G401.6 (cell line): ENCODE data around the gene ZNF536.
A peak's percentile ranks its signal among the peaks of the same experiment; 100 is the strongest.

Experiments used
- FAIRE-seq: peaks from 2 replicates; lab custom pipeline; 2012; peaks lifted over from hg19 to GRCh38; lab: Jason Lieb, UNC

ZNF536 gene

DNA sequence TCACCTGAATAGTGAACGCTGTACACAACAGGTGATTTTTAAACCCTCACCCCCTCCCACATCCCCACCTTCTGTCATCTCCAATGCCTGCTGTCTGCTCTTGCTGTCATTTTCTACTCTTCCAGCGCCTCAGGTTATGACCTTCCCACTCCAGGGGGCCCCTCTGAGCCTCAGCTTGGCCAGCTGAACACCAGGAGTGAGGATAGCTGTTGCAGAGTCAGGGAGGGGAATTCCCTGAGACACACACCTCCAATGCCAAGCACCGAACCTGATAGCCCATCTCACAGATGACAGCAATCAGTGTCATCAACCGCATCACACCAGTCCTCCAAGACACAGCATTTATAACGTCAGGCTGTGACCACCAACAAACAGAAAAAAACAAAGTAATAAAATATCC, 193.5 kb downstream of the ZNF536 start:
- no peak for FAIRE-seq

DNA sequence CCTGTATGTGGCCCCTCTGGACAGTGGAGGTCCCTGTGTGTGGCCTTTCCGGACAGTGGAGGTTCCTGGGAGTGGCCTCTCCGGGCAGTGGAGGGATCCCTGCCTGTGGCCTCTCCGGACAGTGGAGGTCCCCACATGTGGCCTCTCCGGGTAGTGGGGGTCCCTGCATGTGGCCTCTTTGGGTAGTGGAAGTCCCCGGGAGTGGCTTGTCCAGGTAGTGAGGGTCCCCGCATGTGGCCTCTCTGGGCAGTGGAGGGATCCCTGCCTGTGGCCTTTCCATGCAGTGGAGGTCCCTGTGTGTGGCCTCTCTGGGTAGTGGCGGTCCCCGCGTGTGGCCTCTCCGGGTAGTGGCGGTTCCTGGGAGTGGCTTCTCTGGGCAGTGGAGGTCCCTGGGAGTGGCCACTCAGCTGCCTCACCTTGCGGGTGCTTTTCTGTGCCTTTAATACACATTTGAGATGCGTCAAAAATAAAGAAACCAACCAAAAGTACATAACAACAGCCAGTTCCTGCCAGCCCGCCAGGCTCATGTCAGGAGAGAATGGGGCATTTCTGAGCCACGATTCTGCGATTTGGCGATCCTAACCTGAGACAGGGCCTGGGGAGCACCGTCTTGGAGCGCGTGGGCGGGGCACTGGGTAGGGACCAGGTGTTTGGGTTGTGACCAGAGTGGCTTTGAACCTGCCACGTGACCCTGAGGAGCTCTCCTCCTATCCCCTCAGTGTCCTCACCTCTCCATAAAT, 194.7 kb downstream of the ZNF536 start:
- FAIRE-seq = no peak

DNA sequence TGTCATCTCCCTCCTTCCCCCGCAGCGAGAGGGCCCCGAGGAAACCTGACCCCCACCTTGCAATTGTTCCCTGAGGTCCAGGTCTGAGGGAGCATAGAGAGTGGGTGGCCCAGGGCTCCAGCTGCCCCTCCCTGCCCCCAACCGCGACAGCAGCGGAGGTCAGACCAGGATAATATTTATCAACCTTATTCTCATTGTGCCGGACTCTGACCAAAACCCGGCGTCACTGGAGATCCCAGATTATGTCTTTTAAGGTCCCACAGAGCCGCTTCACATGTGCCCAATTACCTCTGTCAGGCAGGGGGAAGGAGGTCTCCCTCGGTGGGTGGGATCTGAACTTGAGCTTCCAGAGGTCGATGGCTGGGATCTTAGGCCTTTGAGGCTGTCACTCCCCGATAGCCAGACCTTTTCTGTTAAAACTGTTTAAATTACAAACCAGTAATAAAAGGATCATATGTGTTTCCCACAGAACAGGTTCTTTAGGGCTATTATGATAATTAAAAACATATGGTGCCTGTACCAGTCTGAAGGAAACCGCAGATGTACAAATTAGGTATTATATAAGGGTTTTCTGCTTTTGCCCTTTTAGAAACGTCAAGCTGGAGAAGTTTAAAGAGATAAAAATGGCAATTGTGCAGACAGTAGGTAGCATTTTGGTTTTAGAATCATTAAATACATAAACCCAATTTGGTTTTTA, 195.5 kb downstream of the ZNF536 start:
- FAIRE-seq = no peak

DNA sequence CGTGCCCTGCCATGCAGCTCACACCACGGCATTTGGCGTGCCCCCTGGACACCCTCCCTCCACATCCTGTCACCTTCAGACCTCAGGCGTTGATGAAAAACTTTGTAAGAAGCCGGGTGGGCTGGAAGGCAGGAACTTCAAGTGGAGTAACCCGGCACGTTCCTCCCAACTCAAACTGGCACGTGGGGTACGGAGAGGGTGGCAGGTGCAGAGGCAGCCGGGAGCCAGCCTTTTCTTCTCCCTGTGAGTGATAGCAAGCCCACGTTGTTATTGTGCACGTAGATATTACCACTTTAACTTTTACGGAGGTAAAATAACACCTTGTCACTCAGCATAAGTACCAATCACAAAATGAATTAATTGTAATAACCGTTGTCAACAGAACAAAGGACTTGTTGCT, 198.0 kb downstream of the ZNF536 start:
- no peak for FAIRE-seq

DNA sequence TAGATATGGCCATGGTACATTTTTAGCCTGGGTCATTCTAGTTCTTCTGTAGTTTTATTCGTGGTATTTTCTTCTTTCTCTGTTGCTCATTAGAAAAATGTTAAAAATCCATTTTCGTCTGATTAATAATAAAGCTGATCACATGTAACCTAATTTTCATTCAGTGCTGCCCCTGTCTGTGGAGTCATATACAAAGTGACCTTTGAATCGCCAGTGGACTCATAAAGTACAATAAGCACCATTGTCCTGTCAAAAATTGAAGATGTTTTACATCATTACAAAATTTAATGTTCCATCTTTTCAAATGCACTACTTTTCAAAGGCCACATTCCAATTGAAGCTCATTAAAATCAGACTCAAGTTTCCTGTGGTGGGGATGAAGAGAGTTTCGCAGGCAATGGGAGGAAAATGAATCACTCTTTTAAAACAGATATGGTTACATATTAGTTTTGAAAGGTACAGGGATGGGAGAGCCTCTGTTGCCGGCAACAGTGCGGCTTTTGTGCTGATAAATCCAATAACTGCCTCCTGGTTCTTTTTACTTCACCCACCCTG, 205.4 kb downstream of the ZNF536 start:
- FAIRE-seq = no peak

DNA sequence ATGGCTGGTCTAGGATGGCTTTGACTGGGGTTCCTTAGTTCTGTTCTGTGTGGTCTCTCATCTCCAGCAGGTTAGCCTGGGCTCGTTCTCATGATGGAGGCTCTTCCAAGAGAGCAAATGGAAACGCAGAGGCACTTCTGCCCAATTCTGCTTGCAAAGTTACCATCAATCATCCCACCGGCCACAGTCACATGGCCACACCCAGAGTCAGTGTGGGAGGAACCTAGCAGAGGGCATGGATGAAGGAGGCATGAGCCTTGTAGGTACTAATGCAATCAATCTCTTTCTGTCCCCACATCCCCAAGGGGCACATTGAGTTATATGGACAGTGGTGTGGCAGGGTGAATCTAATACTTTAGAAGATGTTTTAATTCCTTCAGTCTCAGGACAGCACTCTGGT, 207.2 kb downstream of the ZNF536 start:
- FAIRE-seq = no peak

DNA sequence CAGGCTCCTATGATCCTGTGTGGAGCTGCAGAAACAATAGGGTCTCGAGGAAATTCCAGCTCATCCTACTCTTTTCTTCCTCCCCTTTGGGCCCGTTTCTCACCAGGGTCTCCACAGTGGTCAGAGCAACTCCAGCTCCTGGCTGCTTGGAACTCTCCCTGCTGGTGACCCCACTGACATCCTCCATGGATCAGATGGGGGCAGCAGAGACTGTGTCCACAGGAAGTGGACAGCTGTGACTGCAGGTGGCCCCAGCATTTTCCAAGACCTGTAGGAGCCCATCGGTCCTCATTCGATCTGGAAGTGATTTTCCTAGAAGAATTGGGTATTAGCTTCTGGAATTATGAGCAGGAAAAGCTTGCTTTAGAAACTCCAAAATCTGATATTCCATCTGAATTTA, 208.5 kb downstream of the ZNF536 start:
- FAIRE-seq = no peak

DNA sequence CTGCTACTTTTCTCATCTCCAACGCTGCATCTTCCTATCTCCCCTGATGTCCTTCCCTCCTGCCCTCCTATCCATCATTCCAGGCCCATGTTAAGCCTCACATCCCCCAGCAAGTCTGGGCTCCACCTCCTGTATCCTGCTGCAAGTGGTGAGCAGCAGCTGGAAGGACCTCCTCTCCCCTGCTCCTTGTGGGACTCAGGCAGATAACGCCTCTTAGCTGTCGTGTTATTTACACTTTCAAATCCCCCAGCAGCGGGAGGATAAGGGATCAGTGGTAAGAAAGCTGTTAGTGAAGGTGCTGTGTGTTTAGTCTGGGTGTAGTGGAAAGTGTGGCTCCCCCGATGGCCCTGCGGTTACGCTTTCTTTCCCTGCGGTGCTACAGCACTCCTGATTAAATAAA, 211.9 kb downstream of the ZNF536 start:
- FAIRE-seq = no peak

DNA sequence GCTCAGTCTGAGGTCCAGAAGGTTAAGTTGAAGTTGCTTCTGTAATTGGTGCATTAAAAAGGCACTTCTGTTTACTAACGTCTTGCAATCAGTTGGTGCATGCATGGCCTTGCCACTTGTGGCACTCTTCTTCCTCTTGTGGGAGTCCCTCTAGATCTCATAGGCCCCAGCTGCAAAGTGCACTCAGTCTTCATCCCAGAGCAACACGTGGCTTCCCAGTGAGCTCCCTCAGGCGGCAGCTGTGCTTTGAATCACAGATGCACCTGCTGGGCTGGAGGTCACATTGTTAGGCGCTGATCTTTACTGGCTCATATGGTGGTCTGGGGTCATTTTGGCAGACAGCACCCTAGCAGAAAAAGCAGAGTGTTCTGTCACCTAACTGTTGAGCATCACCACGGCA, 215.7 kb downstream of the ZNF536 start:
- FAIRE-seq = no peak

DNA sequence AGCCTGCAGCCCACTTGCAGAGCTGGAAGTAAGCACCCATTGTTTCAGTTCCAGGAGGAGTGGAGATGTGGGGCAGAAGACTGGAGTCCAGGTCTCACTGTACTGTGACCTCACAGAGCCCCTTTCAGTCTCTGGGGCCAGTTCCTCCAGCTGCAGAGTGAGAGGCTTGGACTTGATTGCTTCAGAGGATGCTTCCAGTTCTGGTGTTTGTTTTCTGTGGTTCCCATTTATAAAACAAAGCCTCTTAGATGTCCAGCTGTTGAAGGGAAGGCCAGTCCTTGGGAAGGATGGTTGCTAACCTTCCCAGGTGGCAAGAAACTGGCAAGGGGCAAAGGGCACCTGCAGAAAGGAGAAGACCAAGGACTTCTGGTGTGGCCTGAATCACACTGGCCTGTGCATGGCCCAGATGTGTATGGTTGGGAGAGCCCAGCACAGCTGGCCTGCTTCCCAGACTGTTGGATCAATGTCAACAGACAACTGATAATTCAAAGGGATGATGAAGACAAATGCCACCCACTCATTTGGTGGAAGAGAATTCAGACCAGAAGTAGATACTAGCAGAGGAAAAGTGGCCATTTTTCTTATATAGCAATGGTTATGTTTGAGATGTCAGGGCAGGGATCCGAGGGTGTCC, 218.5 kb downstream of the ZNF536 start:
- no peak for FAIRE-seq

DNA sequence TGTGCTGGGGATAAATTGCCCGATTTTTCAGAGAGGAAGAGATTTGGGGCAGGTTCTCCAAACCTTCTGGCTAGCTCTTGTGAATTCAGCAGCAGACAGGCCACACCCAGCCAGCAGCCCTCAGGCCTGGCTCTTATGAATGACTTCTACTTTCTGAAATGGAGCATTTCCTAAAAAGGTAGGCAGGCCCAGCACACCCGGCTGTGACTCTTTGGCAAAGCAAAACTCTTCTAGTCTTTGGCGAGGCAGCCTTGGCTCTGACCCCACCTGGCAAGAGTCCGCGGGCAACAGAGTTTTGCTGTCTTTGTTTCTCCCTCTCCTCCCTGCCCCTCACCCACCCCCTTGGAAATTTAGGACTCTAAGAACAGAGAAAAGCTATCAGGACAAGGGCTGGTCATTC, 221.2 kb downstream of the ZNF536 start:
- FAIRE-seq = no peak

DNA sequence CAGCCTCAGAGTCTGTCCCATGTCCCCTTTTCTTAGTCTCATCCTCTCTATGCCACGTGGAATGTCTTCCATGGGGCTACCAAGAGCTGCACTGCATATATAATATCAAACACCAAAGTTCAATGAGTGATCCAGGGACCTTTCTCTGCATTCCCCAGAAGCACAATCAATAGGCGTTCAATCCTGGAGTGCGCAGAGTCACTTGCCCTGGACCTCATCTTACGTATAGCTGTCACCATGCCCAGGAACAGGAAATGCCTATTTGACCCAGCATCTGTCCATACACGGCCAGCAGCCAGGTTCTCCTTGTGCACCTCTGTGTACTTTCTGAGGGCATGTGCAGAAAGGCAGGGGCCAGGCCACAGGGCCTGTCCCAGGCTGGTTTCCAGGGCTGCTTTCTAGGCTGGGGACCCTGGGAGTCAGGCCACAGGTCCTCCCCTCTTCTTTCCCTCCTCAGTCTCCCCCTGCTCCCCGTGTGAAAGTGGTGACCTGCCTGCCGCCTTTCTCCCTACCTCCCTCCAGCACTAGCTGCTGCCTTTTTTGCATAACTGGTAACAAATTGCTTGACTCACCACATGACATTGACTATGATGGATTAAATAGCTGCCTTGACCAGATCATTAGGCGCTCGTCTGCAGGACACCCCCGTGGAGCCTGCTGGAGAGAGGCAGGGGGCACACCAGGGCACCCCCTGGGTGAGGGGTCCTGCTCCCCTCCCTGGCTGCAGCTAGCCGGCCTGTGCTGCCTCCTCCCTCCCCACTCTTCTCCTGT, 222.0 kb downstream of the ZNF536 start:
- FAIRE-seq = no peak

DNA sequence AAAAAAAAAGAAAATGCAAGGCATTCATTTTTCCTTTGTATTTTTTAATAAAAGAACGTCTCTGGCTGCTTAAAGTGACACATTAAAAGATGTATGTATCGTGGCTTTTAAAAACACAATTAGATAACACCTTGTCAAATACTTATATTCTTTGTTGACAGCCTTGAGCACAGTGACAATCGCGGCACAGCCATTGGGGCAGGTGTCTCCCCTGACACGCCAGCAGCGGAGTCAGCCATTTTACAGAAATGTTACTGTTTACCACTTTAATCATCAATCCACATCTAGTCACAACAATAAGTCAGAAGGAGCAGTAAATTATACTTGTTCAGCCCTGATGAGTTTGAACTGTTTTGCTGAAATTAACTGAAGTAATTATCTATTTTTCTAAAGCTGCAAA, 224.1 kb downstream of the ZNF536 start:
- no peak for FAIRE-seq

DNA sequence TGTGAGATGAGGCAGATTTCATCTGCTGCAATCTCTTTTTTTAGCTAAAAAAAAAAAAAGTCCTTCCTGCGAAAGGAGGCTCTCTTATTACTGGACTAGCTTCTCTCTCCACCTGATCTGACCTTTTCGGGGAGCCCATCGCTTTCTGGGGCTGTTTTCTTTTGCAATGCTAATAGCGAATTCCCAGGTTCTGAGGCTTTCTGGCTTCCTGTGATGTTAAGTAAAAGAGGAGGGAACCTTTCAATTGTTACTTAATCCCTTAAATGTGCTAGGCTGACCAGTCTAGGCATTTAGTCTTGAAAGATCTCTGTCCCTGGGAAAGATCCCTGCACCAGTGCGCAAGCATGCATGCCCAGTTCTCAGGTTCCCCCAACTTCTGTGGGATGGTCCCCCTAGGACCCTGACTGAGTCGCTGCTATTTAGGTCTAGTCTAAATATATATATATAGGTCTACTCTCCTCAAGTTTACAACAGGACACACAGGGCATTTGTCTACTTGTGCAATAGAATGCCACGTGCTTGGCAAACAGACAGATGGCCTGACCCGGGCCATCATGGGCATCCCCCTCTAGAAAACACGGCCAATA, 224.7 kb downstream of the ZNF536 start:
- no peak for FAIRE-seq

DNA sequence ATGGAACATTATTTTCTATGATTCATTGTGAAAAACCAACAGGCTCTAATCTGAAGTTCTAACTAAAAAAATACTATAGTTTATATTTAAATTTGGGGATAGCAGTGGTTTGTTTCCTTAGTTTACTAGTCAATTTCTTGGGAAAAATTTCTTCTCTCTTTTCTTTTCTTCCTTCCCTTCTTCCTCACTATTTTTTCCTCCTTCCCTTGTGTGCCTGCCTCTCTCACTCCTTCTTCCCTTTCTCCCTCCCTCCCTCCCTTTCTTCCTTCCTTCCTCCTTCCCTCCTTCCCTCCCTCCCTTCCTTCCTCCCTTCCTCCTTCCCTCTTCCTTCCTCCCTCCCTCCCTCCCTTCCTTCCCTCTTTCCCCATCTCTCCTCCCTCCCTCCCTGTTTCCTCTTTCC, 226.5 kb downstream of the ZNF536 start:
- FAIRE-seq = no peak

DNA sequence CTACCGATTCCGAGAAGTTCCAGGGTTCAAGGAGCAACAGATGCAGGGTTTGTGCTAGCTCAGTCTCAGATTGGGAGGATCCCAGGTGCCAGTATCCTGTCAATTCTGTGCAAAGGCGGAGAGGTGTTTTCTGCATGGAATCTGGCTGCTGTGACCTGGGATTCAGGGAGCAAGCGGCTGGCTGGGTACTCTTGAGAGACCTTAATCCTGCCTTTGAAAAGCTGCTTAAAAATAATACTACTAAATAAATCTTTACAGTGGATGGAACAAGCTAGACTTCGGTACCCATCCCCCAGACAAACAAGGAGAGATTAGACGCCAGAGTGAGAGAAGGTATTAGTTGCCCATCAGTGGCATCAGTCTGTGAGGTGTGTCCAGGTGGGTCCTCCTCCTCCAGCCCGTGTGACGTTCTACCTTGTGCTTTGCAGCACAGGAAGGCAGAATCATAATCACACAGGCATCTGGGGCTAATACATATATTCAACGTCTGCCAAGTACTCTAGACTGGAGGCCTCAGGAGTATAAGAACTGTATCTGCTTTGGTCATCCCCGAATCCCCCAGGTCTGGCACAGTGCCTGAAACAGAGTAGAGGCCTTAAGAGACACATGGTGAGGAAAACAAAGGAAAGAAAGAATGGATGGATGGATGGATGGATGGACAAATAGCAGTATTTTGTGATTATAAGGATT, 230.6 kb downstream of the ZNF536 start:
- FAIRE-seq = no peak

DNA sequence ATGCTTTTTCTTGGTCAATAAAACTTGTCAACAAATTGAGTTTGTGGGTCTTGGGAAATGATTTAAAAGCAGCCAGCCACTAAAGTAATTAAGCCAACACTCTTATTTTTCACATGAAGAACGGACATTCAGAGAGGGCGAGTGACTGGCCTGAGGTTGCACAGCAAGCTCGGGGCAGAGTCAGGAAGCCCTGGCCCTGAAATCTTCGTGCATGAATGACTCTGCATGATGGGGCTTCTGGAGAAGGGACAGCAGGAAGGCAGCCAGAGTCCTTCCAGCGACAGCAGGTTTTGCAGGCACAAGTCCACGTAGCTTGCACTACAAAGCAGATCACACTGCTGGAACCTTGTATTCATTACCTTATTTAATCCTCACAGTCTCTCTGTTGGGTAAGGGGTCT, 232.5 kb downstream of the ZNF536 start:
- no peak for FAIRE-seq

DNA sequence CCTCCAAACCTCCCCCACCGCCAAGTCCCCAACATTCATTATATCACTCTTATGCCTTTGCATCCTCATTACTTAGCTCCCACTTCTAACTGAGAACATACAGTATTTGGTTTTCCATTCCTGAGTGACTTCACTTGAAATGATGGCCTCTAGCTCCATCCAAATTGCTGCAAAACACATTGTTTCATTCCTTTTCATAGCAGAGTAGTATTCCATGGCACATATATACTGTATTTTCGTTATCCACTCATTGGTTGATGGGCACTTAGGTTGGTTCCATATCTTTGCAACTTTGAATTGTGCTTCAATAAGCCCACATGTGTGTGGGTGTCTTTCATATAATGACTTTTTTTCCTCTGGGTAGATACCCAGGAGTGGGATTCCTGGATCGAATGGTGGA, 233.1 kb downstream of the ZNF536 start:
- FAIRE-seq = no peak

DNA sequence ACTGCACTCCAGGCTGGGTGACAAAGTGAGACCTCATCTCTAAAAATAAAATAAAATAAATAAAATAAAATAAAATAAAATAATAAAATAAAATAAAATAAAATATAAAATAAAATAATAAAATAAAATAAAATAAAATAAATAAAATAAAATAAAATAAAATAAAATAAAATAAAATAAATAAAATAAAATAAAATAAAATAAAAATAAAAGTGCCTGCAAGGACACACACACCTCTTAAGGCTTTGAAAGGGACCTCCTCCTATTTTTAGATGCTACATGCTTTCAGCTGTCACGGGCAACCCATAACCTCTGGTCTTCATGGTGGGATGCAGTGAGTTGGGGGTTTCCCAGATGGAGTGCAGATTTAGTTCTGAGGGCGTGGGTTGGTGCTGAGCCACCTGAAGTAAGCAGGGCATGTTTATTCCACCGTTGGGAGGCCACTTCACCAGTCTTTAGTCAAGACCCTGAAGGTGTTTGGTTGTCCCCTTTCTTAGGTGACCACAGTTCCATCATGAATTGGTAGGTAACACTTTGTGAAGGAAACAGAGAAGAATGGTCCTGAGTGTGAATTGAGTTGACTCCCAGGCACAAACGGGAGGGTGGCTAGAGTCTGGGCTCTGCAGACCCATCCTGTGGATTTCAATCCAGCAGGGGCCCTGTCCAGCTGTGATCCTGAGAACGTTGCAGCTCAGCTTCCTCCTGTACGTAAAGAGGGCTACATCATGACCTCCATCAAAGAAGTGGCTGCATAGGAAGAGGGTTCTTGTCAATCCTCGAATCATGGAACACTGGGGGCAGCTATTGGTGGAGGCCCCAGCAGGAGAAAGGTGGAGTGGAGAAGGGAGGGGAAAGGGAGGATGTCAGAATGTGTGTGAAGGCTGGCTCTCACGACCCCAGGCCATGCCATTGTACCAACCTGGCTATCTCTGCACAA, 234.2 kb downstream of the ZNF536 start:
- peak; percentile 58 for FAIRE-seq
